Activated CD4-positive, alpha-beta T cell treated with anti-CD3 and anti-CD28 coated beads, Interleukin-2, Interleukin-4, amounts not matched to agents 100 ng/mL and 50 ng/mL, durations not matched to agents 16 hours and 8 hours (primary cell): ENCODE results near the gene MYH11.
"Not testable (repeated sequence)": the region's sequence is repeated elsewhere in the genome, so short reads cannot be mapped to it uniquely, and the experiment has no call there.

ENCODE experiments used
- DNase-seq: peaks from one replicate; pipeline ENCODE4 v3.0.0-alpha.2; 2020; ENCODE audit warnings: low spot score

The MYH11 gene

DNA sequence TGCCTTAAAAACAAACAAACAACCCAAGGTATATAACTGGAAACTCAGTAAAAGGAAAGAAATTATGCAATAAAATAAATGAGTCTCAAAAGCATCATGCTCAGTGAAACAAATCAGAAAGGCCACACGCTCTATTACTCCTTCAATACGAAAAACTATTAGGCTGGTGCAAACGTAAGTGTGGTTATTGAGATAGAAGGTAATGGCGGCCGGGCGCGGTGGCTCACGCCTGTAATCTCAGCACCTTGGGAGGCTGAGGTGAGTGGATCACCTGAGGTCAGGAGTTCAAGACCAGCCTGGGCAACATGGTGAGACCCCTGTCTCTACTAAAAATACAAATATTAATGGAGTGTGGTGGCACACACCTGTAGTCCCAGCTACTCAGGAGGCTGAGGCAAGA lies 17.6 kb downstream of the MYH11 start:
- not testable (repeated sequence) for DNase-seq

DNA sequence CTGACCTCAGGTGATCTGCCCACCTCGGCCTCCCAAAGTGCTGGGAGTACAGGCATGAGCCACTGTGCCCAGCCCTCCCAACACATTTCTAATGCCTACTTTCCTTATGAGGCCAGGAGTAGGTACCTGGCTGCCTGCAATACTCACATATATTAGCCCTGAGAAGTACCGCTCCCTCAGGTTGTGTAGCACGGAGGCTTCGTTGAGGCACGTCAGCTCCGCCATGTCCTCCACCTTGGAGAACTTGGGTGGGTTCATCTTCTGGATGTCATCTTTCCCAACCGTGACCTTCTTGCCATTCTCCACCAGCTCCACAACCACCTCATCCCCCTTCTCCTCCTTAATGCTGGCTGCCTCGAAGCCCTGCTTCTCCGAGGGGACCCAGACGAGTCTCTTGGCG lies 19.1 kb downstream of the MYH11 start:
- no peak for DNase-seq

DNA sequence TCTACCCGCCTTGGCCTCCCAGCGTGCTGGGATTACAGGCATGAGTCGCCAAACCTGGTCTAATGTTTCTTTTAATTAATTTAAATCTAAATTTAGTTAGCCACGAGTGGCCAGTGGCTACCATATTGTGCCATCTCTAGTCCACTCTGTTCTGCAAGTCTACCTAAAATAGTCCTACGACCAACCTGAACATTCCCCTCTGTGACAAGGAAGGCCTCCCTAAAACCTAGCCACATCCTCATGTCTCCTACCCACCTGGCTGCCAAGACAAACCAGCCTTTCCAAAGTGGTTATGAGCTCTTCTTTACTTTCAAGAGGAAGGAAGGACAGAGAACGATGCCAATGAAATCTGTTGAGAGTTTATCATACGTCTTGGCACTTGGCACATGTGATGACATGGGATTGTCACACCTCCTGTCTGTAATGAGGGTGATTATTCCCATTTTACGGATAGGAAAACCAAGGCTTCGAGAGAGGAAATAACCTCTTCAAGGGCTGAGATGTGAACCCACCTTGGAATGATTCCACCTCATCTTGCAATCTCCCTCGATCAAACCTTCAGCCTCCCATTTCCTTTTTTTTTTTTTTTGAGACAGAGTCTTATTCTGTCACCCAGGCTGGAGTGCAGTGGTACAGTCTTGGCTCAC lies 19.7 kb downstream of the MYH11 start:
- DNase-seq = no peak

DNA sequence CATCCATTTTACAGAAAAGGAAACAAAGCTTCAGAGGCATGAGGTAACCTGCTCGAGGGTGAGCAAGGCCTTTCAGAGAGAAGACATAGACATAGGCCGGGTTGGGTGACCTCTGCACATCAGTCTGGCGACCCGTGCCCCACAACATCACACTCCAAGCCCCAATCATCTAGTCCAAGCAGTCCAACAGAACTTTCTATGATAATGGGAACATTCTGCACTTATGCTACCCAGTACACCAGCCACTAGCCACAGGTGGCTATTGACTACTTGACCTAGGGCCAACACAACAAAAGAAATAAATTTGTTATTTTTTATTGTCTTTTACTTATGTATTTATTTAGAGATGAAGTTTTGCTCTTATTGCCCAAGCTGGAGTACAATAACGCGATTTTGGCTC lies 20.8 kb downstream of the MYH11 start:
- no peak for DNase-seq

DNA sequence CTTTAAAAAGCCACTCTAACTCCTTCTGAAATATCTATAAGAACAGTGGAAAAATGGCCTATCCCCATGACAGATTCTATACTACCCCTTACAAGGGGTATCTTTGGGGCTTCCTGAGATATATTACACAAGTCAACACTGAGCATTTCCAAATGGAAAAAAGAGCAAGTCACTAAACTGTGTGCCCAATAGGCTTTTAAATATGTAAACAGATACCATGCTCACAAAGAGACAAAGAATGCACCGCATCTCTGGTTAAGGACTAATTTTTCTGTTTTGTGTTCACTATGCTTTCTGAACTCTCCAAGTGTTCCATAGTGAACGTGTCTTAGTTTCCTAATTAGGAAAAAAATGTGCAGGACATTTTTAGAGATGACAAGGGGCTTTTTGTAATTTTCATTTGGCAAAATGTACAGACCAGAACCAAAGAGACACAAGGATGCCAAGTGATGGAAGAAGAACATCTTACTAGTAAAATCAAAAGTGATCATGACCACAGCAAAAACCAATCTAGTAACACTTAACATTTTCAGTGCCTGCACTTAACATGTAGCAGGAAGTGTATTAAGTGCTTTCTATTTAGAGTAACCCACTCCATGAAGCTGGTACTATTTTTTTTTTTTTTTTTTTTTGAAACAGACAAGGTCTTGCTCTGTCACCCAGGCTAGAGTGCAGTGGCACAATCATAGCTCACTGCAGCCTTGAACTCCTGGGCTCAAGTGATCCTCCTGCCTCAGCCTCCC lies 21.5 kb downstream of the MYH11 start:
- peak; percentile 65 for DNase-seq

DNA sequence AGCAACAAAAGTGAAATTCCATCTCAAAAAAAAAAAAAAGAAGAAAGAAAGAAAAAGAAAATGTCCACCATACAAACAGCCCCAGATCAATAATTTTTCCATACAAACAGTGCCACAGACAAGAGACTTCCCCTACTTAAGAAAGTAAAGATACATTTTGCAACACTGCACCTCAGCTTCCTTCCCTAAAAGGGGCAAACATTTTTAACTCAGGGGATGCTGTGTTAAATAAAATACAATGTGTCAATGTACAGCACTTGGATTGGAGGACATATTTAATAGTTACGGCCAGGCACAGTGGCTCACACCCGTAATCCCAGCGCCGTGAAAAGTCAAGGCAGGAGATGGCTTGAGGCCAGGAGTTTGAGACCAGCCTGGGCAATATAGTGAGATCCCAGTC lies 22.3 kb downstream of the MYH11 start:
- no peak for DNase-seq

DNA sequence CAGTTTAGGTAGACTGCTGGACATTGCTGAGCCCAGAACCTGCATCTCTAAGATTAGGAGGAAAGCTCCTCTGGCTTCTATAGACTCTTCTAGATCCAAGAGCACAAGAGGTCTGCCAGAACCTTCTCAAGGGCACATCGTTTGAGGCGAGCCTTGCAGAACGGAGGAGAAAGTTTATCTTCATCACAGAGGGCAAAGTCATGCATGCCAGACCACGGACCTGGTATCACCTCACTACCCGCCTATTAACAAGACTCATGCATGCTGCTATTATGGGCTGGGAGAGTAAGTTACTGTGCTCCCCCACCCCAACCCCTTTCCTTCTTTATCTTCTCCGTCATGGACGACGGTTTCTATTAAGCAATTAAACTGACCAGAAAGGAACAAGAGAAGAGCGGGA lies 23.3 kb downstream of the MYH11 start:
- DNase-seq = no peak

DNA sequence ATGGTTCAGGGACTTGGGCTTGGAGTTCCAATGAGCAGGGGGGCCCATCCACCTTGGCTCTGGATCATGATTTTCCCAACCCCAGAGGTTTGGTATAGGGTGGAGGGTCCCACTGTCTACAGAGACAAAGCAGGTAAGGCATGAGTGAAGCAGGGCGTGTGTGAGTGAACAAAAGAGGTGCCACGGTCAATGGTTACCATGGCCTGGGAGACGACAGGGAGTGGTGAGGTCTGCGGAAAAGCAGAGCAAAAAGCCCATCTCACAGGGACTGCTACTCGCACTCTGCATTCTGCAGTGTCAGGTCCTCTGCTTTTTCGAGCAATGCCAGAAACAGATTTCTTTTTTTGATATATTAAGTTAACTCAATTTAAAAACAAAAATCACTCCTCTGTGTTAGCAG lies 24.6 kb downstream of the MYH11 start:
- DNase-seq = no peak

DNA sequence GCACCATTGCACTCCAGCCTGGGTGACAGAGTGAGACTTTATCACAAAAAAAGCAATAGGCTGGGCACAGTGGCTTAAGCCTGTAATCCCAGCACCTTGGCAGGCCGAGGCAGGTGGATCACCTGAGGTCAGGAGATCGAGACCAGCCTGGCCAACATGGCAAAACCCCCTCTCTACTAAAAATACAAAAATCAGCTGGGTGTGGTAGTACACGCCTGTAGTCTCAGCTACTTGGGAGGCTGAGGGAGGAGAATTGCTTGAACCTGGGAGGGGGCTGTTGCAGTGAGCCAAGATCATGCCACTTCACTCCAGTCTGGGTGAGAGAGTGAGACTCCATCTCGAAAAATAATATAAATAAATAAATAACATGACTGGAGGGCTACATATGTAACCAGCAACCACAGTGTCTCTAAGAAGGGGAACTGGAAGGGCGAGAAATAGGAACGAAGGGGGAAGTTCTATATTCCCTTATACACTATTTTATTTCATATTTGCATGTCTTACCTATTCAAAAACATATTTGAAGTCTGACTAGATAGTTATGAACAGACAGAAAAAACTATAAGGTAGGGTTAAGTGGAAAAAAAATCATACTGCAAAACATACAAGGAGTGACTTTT lies 25.9 kb downstream of the MYH11 start:
- DNase-seq = no peak

DNA sequence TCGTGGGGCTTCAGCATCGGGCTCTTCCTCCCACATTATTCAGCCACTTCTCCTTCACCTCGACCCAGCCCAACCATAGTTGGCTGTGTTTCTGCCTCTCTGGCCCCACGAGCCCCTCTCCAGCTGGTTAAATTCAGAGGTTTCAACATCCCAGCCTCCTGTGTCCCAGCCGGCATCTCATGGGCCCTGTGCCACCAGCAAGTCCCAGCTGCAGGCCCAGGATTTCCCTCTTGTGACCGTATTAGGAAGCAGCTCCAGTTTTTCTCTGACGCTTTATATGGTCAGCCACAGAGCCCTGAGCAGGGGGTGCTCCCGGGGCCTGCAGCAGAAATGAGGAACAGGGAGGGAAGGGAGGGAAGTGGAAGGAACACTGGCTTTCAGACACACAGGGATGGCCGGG lies 27.4 kb downstream of the MYH11 start:
- DNase-seq = no peak

DNA sequence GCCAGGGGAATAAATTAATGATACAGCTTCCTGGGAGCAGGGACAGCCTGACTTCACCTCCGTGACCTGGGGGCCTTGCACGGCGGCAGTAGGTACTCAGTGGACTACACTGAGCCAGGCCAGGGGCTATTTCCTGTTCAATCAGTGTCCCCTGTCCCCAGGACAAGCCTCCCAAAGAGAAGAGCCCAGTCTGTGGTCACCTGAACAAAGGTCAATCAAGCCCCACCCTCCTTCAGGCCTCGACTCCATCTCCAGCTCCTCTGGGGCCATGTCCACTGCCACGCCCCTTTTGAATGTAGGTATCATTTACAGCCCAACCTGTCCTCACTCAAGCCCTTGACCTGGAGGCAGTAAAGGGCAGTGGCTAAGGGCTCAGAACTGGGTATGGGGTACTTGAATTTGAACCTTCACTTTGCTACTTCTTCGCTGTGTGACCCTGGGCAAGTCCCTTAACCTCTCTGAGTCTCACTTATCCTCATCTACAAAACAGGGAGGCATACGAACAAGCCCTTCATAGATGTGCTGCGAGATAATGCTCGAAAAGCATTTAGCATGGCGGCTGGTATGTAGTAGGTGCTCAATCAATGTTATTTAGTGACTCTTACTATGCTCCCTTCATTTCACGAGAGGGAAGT lies 29.0 kb downstream of the MYH11 start:
- no peak for DNase-seq

DNA sequence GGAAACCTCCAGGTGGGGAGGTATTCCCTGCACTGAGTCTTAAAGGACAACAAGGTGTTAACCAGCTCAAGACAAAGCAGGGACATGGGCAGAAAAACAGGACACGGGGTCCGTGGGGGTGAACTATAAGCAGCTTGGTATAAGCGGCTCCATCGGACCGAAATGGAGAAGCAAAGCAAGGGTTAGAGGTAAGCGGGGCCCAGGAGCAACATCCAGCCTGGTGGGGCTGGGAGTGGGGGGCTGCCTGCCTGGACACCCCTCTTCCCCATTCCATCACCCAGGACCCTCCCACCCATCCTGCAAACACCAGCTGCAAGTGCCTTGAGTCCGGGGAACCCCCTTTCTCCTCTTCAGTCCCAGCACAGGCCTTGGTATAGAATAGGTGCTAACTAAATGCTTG lies 29.5 kb downstream of the MYH11 start:
- DNase-seq = no peak

DNA sequence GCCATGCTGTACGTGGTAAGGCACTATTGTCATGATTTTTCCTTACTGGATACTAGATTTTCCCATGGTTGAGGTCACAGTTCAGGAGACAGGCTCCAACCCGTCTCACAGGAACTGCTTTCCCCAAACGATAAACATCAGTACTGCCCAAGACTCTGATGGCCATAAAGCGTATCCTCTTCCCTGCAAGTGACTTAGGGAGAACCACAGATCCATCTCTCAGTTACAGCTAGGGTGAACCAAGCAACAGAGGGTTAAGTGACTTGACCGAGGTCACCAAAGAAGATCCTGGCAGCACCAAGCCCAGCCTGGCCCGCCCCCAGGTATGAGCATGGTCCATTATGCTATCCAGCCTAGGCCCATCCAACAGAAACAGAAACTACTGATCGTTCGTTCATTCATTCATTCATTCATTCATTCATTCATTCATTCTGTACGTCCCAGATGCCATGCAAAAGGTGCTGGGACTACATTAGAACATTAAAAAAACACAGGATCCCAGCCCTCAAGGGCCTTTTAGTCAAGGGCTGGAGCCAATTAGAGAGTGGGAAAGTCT lies 31.0 kb downstream of the MYH11 start:
- DNase-seq = no peak

DNA sequence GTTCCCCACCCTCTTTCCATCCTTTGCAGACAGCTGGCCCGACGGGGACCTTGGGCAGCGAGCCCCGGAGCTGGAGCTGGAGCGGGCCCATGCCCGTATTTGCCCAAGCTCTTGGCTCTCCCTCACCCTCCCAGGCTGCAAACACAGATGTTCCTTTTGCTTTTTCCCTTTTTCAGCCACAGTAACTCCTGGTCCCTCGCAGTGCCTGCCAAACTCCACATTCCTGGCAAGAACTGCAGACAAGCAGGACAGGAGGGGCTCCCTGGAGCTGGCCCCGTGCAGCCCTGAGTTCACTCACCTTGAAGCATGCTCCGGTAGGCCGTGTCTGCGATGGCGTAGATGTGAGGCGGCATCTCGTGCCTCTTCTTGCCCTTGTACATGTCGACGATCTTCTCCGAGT lies 33.9 kb downstream of the MYH11 start:
- no peak for DNase-seq

DNA sequence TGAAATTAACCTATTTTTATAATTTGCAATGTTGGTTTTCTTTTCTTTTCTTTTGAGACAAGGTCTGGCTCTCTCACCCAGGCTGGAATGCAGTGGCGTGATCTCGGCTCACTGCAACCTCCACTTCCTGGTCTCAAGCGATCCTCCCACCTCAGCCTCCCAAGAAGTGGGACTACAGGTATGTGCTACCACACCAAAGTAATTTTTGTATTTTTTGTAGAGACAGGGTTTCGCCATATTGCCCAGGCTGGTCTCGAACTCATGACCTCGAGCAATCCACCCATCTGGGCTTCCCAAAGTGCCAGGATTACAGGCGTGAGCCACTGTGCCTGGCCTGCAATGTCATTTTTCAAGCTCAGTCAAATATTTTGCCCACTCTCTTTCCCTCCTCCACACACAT lies 36.0 kb downstream of the MYH11 start:
- DNase-seq = no peak

DNA sequence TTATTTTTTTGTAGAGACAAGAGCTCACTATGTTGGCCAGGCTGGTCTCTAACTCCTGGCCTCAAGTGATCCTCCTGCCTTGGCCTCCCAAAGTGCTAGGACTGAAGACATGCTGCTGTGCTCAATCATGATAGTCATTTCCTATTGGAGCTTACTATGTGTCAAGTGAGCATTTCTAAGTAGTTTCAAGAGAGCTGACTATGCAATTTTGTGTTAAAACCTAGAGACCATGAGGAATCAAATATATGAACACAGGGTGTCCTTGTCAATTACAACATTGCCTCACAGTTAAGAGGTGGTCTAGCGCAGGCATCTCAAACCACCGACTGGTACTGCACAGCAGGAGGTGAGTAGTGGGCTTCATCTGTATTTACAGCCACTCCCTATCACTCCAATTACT lies 37.8 kb downstream of the MYH11 start:
- DNase-seq = no peak

DNA sequence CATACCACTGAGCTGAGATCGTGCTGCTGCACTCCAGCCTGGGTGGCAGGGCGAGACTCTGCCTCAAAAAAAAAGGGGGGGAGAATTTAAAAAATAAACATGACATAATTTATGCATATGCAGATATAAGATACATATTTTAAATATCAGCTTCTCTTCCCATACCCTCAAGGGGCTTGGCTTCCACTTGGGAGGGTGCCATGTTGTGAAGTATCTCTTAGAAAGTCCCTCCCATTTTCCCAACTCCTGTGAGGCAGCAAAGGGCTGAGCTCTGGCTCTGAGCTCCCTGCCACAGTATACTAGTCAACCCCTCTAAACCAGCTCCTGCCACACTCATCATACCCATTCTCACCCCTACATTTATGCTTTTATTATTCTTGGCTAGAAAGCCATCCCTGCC lies 39.4 kb downstream of the MYH11 start:
- no peak for DNase-seq

DNA sequence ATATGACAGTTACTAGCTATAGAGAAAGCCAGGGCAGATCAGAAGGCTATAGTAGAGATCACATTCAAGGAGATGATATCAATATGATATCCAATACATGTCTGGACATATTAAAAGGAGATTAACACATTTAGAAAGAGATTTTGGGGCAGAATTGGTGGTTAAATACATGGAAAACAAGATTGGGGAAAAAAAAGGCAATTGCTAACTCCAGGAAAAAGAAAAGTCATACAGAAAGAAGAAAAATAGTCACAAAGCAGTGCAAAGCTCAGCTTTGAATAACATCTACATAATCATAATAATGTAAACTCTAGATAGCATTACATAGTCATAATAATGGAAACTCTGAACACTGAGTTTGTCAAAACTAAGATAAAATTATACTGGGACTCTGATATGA lies 40.6 kb downstream of the MYH11 start:
- DNase-seq = no peak

DNA sequence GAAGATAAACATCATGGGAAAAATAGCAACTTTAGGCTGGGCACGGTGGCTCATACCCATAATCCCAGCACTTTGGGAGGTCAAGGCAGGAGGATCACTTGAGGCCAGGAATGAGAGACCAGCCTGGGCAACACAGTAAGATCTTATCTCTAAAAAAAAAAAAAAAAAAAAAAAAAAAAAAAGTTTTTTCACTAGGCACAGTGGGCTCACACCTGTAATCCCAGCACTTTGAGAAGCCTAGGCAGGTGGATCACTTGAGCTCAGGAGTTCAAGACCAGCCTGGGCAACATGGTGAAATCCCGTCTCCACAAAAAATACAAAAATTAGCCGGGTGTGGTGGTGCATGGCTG lies 44.5 kb downstream of the MYH11 start:
- DNase-seq = not testable (repeated sequence)

DNA sequence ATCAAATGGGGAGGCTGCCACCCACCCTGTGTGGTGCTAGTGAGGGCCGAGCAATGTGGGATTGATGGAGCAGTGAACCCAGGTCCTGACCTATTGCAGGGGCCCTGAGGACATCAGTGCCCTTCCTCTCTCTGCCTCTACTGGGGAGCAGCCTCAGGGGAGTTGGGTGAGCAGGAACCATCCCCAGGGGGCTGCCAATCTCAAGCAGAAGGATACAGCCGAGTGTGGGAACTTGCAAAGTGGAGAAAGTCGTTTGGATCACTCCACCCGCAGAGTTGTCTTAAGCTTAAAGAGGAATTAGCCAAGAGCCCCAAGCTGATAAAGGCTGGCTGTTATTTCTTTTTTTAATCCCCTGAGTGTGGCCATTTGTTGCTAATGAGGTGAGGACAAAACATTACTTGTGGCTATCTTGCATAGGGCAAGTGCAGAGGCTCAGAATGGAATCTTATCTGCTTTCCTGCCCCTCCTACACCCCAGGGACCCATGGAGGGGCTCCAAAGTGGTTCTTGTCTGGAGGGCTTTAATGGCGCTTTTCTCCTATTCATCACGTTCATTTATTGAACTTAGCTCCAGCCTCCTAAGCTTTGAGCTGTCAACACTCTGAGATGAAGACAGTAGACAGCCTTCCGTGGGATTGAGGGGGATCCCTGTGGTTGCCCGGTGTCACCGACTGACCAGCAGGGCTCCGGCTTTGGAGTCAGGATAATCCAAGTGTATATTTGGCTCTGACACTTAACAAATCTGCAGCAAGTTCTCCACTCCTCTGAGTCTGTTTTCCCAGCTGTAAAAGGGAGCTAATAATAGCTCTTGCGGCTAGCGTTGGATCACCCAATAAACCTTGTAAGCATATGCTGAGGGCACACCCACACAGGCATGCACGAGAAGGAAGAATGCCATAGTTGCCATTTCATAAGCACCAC lies 45.1 kb downstream of the MYH11 start:
- DNase-seq = no peak

DNA sequence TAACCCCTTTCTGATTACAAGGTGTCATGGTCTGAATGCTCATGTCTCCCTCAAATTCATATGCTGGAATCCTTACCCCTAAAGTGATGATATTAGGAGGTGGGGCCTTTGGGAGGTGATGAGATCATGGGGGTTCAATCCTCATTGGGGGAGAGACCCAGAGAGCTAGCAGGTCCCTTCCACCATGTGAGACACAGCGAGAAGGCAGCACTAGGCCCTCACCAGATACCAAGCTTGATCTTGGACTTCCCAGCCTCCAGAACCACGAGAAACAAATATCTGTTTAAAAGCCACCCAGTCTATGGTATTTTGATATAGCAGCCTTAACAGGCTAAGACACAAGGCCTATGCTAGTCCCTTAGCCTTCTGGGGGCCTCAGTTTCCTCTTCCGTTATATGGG lies 45.9 kb downstream of the MYH11 start:
- DNase-seq = no peak

DNA sequence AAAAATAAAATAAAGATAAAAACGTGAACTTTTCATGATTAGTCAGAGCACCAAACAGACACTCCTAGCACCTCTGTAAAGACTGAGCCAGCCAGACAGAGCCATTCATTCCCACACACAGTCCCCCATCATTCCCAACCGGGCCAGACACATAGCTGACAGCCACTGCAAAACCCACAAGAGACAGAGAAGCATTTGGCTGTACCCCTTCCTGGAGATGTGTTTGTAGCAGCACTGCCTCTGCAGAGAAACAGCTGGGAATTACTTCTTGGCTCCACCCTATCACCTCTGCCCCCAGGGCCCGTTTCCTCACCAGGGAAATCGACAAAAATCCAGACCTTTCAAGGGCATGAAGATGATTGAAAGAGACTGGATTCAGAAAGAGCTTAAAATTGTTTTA lies 46.4 kb downstream of the MYH11 start:
- DNase-seq = no peak
